HG02840 (cell line): ENCODE data around the gene CYP2R1.
A peak's percentile ranks its signal among the peaks of the same experiment; 100 is the strongest.
"Not testable (repeated sequence)": the region's sequence is repeated elsewhere in the genome, so short reads cannot be mapped to it uniquely, and the experiment has no call there.

Source experiments
- ATAC-seq: cut with Tn5 transposase; IDR thresholded peaks from one replicate; pipeline ENCODE4 v1.9.1; 2021; ENCODE audit warnings: mild to moderate bottlenecking, moderate library complexity, moderate number of reproducible peaks; ENCODE audit not compliant: unreplicated experiment, low FRiP score

CYP2R1 gene

GRCh38 chr11:14894657-14895598, 2.9 kb upstream of the CYP2R1 start:
- ATAC-seq: no peak

DNA sequence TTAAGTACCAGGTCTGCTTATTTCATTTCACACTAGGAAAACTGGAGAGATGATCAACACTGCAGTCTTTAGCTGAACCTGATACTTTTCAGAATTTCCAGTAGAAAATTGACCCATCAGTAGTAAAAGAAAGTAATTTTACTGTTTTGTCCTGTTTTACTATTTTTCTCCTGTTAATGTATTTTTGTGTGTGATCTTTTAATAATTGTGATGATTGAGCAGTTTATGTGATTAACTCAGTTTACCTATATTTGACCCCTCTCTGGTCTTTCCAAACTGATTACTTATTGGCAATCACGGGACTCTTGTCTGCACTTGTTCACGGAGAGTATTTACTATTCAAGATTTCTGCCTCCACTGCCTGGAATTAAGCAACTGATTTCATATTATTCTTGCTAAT, 546 bp upstream of the CYP2R1 start:
- ATAC-seq: no peak

DNA sequence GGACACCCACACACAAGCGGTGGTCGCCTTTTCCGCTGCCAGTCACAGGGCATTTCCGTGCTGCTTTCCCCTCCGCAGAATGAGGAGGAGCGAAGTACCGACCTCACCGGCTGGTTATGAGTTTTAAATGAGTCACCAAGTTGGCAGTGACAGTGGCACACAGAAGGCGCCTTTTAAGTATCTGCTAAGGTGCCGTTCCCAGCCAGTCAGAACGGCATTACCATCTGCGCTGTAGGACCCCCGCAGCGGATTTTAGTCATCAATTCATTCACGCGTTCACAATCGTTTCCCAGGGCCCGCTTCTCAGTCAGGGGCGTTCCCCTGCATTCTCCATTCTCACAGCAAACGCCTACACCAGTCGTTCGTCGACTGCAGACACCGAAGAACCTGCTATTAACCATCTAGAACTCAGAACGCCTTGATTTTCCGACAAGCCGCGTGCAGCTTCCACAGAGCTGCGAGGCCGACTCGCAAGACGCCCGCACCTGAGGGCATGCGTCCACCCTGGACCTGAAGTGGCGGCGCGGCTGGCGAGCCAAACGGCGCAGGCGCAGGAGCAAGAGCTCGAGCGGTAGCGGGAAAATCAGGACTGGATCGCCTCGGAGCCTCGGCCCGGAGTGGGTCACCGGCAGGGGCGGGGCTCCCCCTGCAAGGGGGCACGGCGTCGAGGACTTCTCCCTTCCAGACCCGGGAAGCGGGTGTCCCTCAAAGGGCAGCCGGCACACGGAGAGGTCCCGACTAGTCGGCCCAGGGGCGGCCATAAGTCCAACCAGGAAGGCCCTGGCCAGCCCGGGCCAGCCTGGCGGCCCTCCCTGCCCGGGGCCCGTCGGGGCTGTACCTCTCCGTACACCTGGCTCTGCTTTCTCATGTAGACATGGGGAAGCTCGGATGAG, 642 bp downstream of the CYP2R1 start:
- ATAC-seq: peak; percentile 61

DNA sequence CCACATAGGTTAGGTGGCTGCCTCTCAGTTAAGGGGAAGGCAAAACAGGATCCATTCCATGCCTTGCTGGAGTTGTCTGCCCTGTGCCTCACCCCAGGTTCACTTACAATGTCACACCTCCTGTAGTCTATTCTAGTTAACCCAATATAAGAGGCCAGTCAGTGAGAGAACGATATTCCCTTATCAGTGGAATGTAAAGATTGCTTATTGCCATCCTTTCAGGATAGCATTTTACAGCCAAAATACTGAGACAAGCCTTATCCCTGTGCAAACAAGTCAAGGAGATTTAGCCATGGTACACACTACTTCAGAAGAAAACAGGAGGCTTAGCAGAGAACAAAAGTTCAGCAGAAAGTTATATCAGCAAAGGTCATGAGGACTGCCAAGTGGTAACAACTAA, 5.5 kb downstream of the CYP2R1 start:
- no peak for ATAC-seq

DNA sequence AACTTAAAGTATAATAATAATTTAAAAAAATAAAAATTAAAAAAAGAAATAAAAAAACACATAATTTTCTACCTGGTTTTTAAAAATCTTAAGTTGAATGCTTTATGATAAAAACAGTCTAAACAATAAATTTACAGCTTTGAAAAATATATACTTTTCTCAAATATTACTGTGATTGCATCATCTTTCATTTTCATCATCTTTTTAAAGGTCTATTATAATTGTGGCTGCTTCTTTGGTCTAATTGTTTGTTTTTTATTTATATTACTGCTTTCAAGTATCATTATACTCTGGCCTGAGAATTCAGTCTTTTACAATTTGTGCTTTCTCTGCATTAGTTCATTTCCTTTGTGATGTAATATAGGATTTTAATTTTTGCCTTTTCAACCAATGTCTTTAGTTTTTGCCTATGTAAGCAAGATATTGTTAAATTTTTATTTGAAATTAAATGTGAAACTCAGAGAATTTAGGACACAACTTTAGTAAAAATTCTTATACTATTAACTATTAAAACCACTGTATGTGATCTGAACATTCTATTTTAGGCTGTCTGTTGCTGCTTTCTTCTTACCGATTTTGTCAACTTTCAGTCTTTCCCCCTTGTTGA, 7.3 kb downstream of the CYP2R1 start:
- ATAC-seq: no peak

- not testable (repeated sequence) for ATAC-seq
Observed at GRCh38 chr11:14883683-14884082, 8.3 kb downstream of the CYP2R1 start.

GRCh38 chr11:14882196-14882595, 9.8 kb downstream of the CYP2R1 start:
- ATAC-seq: no peak

DNA sequence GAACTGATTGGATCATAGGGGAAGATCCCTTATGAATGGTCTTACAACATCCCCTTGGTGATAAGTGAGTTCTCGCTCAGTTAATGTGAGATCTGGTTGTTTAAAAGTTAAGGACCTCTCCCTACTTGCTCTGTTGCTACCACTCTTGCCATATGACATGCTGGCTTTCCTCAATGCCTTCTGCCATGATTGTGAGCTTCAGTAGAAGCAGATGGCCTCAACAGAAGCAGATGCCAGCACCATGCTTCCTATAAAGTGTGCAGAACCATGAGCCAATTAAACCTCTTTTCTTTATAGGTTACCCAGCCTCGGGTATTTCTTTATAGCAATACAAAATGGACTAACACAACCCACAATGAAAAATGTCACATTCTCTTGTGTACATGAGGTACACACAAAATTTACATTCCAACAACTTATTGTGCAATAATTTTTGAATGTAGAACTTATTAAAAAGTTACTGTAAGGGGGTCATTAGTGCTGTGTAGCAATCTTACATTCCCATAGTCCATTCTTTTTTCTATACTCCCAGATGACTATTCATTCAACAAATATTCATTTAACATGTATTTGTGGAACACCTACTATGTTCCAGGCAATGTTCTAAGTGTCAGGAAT, 10.3 kb downstream of the CYP2R1 start:
- no peak for ATAC-seq

DNA sequence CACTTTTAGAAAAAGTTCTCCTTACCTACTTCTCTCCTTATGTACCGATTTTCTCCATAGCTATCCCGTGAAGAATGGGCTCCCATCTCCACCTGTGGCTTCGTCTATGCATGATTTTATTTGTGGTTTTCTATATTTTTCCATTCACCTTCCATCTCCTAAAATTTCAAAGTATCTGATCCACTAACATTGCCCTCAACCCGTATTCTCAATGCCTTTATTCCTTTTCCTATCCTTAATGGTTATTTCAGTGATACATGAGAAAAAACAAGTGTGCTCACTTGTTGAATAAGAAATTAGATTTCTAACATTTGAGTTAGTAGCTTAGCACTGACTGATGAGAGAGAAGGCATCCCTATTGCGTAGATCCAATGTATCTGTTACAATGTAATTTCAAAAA, 16.9 kb downstream of the CYP2R1 start:
- no peak for ATAC-seq

GRCh38 chr11:14873632-14874031, 18.4 kb downstream of the CYP2R1 start:
- no peak for ATAC-seq

- ATAC-seq: no peak
Observed at GRCh38 chr11:14872032-14872431, 20.0 kb downstream of the CYP2R1 start.

GRCh38 chr11:14863775-14864174, 28.3 kb downstream of the CYP2R1 start:
- not testable (repeated sequence) for ATAC-seq

- ATAC-seq: no peak
Observed at GRCh38 chr11:14861680-14862079, 30.4 kb downstream of the CYP2R1 start.

- no peak for ATAC-seq
Observed at GRCh38 chr11:14860511-14860910, 31.5 kb downstream of the CYP2R1 start.

DNA sequence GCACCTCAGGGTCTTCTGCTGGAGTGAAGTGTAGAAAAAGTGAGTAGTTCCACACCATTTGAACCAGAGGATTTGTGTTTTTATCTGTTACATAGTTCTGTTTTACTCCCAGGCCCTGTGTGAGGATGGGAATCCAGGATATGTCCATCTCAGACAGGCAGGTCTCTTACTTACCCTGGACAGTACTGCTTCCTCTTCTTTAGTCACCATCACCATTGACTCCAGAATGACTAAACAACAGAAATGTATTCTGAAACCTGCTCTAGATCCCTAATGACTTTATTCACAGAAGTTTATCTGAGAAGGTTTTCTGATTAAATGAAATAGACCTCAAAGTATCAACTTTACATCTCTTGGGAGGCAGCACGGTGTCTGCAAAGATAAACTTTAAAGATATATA, 33.6 kb downstream of the CYP2R1 start:
- no peak for ATAC-seq

DNA sequence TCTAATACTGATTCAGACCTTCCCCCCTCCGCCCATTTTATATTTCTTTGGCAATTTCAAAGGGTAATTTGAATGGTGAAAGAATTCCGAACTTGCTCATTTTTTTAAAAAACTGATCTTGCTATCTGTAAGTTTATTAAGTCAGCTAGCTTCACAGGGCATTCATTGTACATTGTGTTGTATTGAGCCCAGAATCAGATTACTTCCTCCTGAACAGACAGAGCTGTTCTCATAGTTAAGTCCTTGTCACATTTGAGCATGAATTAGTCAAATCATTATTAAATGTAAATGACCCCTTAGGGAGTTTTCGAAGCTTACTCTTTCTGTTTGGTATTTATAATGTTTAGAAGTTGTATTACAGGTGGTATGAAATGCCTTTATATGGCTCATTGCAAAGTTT, 34.4 kb downstream of the CYP2R1 start:
- no peak for ATAC-seq

GRCh38 chr11:14855890-14856289, 36.1 kb downstream of the CYP2R1 start:
- no peak for ATAC-seq

DNA sequence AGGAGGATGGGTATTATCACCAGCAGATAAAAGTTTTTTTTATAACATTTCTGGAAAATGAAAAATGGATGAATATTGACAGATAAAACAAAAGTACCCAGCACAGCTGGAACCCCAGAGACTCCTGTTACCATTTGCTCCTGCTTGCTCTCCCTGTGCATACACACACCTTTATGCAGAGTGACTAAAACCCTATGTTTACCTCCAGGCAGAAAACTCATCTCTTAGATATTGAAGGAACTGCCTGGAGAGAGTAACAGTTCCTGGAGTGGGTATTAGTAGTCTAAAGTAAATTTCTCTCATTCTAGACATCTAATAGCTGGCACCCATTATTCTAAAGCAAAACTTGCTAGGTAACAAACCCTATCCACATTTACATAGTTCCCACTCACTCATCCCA, 38.0 kb downstream of the CYP2R1 start:
- no peak for ATAC-seq

DNA sequence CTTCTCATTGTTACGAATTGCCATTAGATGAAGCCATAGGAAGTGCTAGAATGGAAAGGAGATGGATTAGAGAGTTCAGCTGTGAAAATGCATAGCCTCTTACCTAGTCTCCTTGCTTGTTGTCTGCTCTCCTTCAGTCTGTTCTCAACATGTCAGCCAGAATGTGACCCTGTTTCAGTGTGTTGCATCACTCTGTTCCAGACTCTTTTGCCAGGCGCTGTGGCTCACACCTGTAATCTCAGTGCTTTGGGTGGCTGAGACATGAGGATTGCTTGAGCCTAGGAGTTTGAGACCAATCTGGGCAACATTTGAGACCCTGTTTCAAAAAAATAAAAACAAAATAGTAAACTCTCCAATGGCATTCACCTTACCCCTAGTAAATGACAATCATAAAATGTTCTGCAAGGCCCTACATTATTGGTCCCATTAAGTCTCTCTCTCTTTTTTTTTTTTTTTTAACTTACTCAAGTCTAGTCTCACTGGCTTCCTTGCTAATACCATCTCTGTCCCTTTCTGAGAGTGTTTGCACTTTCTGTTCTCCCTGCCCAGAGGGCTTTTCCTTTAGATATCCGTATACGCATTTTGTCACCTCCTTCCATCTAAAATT, 39.4 kb downstream of the CYP2R1 start:
- ATAC-seq: no peak

- ATAC-seq: no peak
Observed at GRCh38 chr11:14842002-14842401, 50.0 kb downstream of the CYP2R1 start.
